HK-2 (cell line): ENCODE data around the gene RCC1.
"Not testable (repeated sequence)": the region's sequence is repeated elsewhere in the genome, so short reads cannot be mapped to it uniquely, and the experiment has no call there.

ENCODE experiments used
- DNase-seq: peaks from one replicate; pipeline ENCODE4 v3.0.0-alpha.2; 2018; ENCODE audit not compliant: unreplicated experiment

Gene RCC1

DNA sequence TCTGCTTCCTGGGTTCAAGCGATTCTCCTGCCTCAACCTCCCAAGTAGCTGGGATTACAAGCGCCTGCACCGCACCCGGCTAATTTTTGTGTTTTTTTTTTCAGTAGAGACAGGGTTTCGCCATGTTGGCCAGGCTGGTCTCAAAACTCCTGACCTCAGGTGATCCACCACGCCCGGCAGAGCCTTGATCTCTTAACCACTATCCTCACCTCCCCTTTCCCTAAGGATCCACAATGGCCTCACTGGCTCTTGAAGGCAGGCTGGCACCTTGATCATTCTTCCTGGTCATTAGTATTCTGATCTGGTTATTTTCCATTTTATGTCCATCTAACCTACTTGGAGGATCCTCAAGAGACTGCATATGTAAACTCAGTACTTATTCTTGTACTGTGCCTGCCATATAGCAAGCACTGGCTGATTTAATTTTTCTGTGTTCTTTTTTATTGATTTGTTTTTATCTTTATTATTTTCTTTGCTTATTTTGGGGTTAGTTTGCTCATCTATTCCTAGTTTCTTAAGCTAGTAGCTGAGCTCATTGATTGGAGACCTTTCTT lies 6.3 kb downstream of the RCC1 start:
- peak; percentile 30 for DNase-seq

DNA sequence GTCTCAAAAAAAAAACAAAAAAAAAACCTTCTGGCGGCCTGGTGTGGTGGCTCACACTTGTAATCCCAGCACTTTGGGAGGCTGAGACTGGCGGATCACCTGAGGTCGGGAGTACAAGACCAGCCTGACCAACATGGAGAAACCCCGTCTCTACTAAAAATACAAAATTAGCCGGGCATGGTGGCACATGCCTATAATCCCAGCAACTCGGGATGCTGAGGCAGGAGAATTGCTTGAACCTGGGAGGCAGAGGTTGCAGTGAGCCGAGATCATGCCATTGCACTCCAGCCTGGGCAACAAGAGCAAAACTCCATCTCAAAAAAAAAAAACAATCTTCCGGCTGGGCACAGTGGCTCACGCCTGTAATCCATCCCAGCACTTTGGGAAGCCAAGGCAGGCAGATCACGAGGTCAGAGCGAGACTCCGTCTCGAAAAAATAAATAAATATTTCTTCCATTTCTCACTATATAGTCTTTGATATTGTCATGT lies 8.6 kb downstream of the RCC1 start:
- DNase-seq = not testable (repeated sequence)

DNA sequence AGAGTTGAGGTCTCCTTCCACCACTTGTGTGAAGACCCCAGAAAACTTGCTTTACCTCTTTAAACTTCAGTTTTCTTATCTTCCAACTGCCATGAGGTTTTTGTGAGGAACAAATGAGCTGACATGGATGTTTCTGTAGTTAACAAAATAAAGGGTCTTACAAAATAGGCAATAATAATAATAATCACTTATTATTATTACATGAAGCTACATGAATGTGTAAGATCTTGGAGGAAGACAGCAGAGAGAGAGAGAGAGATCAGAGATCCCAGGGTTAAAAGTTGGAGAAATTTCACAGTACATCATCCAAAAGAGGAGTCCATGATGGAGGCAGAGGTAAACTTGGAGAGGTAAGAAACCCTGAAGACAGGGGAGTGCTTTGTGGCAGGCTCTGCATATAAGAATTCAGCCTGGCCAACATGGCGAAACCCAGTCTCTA lies 10.7 kb downstream of the RCC1 start:
- DNase-seq = no peak

DNA sequence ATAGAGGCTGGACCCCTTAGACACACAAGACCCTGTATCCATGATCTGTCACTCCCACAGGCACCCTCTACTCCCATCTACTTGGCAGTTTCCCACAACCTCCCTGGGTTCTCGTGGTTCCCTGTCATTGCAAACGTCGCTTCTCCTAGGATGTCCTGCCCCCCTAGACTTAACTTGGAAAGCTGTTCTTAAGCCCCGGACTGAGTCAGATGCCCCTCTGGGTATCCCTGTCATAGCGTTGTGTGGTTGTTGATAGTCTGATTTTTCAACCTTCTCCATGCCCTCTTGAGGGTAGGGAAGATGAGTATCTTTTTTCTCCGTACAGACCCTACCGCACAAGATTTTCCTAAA lies 11.8 kb downstream of the RCC1 start:
- DNase-seq = no peak

DNA sequence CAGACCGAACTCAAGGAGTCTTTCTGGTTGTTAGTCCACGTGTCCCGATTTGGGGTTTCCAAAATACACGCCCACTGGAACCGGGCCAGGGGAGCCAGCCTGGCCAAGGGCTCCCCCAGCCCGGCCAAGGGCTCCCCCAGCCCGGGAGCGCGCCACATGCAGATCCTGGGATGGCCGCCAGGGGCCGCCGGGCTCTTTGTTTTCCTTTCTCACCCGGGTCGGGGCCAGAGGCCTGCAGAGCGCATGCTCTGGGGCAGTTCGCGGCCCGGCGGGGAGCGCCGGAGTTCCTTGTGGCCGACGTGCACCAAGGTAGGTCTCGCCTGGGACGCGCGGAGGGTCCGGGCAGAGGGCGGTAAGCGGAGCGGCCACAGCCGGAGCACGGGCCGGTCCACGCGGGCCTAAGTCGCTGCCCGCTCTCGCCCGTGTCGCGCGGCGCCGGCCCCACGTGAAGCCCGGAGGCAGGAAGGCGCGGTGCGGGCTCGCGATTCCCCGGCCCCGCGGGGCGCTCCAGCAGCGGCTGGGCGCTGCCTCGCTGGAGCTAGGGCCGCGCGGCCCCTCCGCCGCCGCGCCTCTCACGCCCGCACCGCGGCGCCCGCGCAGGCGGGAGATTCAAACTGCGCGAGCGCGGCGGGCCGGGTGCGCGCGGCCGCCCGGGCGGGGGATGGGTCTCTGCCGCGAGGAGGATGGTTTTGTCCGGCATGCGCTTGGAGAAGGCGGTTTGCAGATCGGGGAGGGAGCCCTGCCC lies 12.3 kb downstream of the RCC1 start:
- peak; percentile 90 for DNase-seq

DNA sequence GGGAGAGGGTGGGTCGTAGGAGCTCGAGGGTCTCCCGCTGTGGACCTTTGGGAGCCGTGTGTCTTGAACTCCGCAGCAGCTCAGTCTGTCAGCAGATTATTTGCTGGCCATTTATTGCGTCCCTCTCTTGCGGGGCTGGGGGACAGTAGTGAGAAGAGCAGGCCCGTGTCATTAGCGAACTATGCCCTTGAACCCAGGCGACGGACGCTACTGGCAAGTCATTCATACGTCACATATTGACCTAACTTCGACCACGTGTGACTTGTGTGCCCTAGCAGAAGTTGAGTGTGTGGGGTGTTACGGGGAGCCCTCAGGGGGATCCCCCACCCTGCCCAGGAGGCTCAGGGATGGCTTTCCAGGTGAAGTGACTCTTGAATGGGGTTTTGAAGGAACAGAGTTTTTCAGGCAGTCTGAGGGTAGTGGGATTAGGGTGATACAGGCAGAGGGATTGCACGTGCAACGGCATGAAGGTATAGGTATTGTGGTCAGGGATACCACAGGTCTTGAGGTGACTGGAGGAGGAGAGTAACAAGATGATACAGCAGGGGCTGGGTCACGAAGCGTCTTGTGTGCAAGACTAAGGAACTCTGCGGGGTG lies 13.0 kb downstream of the RCC1 start:
- no peak for DNase-seq

DNA sequence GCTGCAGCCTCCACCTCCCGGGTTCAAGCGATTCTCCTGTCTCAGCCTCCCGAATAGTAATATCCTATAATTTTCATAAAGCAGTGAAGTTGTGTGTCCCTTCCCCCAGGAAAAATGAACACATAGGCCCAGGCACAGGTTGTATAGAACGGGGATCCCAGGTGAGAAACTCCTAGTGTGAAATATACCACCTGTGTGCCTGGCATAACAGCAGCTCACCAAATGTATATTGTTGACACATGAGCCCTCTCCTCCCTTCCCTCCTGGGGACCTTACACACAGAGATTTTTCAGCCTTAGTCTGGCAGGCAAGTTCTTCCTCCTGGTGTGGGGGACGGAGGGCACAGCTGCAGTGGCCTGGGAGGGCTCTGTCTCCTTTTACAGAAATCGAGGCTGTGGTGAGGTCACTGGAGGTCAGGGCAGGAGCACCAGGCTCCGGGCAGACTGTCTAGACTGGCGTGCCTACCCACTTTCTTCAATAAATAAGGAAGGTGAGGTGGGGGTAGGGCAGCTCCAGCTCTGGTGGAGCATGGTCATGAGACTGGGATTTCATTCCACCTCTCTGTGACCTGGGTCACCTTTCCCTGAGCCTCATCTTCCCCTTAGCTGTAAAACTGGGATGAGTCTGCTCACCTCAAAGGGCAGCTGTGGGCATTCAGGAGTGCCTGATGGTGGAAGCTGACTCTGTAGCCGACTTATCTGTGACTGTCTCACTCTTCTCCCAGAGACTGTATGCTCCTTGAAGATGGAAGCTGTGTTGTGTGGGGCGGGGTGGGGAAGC lies 14.3 kb downstream of the RCC1 start:
- no peak for DNase-seq

DNA sequence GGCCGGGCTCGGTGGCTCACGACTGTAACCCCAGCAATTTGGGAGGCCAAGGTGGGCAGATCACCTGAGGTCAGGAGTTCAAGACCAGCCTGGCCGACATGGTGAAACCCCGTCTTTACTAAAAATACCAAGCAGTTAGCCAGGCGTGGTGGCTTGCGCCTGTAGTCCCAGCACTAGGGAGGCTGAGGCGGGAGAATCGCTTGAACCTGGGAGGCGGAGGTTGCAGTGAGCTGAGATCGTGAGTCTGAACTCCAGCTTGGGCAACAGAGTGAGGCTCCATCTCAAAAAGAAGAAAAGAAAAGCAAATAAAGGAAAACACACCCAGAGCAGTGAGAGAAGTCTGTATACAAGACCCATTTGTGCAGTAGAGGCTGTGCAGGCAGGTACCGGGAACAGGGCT lies 15.0 kb downstream of the RCC1 start:
- DNase-seq = not testable (repeated sequence)

DNA sequence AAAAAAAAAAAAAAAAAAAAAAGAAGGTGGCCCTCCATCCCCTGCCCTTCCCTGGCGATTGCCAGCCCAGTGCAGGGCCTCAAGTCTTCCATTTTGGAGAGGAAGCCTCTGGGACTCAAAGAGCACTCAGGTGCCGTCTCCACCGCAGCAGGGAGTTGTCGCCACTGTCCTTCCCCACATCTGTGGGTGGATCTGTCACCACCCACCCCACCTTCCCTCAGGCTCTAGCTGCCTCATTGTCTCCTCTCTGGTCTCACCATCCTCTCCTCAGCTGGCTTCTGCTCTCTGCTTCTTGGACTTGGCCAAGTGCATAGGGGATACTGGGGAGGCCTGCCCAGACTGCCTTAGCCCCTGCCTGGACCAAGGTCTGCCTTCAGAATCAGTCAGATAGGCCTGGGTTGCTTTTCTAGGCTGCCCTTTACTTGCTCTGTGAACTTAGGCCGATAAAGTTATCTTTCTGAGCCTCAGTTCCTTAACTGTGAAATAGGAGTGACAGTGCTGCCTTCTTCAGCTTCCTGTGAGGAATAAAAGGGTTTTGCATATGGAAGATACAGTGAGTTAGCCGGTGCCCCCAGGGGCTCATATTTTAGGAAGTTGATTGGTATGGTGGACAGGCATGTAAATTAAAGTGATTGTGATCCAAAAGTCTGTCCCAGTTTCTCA lies 15.8 kb downstream of the RCC1 start:
- no peak for DNase-seq

DNA sequence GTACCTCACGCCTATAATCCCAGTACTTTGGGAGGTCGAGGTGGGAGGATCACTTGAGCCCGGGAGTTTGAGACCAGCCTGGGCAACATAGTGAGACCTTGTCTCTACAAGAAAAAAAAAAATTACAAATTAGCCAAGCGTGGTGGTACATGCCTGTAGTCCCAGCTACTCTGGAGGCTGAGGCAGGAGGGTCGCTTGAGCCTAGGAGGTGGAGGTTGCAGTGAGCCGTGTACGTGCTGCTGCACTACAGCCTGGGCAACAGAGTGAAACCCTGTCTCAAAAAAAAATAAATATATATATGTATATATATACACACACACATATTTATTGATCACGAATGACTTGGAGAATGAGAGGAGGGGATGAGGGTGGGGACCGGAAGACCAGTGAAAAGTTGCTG lies 16.7 kb downstream of the RCC1 start:
- DNase-seq = not testable (repeated sequence)

DNA sequence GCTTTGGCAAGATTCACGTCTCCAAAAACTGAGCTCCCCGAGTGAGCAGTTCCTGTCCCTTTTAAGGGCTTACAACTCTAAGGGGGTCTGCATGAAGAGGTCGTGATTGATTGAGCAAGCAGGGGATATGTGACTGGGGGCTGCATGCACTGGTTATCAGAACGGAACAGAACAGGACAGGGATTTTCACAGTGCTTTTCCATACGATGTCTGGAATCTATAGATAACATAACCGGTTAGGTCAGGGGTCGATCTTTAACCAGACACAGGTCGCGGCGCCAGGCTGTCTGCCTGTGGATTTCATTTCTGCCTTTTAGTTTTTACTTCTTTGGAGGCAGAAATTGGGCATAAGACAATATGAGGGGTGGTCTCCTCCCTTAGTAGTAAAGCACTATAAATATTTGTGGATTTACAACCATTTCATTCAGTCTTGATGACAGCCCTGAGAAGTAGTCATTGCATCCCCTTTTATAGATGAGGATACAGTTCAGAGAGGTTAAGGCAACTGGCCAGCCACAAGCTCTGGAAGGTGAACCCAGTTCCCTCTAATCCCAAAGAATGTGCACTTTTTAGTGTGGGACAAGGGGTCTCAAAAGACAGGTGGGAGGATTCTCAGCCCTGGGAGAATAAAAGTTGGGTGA lies 19.3 kb downstream of the RCC1 start:
- DNase-seq = not testable (repeated sequence)

DNA sequence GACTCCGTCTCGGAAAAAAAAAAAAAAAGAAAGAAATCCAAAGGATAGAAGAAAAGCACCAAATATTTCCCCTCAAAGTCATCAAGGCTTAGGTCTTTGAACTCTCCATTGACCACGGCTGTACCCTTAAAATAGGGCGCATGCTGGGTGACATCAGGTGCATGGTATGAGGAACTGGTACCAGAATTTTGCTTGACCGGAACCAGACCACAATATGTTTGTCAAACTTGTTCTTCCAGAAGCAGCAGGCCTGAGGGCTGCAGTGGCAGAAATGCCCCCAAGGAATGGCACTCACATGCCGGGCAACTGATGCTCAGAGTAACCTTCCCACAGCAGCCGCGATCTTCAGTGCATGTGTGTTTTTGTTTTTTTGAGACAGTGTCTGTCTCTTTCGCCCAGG lies 21.0 kb downstream of the RCC1 start:
- peak; percentile 36 for DNase-seq

DNA sequence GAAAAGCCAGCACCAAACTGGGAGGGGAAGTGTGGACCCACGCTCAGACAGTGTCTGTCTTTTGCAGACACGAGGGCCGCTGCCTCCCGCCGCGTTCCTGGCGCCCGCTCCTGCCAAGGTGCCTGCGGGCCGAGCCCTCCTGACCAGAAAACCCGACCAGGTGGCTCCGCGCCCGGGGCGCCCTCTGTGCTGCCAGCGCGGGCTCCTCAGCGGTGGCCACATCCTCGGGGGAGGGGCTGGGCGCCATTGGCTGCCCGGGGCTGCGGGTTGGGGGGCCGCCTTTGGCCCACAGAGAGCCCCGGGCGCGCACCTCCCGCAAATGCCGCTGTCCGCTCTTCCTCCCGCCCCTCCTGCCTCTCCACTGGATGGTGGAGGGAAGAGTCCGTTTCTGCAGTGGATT lies 24.6 kb downstream of the RCC1 start:
- no peak for DNase-seq

DNA sequence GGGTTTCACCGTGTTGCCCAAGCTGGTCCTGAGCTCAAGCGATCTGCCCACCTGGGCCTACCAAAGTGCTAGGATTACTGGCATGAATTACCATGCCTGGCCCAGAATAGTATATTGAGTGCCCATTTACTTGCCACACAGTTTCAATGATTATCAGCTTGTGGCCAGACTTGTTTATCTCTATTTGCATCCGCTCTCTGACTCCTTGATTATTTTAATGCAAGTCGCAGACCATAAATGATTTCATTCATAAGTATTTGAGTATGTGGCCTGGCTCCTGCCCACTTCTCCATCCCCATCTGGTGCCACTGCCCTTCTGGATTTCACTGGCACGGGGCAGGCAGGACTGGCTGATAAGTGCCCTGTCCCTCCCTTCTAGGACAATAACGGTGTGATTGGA lies 28.8 kb downstream of the RCC1 start:
- no peak for DNase-seq

DNA sequence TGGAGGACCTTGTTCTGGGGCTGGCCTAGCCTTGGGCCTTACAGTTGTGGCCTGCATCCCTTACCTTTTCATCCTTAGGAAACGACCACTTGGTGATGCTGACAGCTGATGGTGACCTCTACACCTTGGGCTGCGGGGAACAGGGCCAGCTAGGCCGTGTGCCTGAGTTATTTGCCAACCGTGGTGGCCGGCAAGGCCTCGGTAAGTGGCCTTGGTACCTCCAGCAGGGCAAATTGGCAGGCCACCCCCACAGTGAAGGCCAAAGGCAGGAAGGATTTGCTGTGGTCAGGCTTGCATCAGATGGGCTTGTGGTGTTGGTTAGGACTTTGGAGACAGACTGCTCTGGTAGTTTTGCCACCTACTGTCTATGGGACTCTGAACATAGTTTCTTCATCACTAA lies 29.3 kb downstream of the RCC1 start:
- no peak for DNase-seq

DNA sequence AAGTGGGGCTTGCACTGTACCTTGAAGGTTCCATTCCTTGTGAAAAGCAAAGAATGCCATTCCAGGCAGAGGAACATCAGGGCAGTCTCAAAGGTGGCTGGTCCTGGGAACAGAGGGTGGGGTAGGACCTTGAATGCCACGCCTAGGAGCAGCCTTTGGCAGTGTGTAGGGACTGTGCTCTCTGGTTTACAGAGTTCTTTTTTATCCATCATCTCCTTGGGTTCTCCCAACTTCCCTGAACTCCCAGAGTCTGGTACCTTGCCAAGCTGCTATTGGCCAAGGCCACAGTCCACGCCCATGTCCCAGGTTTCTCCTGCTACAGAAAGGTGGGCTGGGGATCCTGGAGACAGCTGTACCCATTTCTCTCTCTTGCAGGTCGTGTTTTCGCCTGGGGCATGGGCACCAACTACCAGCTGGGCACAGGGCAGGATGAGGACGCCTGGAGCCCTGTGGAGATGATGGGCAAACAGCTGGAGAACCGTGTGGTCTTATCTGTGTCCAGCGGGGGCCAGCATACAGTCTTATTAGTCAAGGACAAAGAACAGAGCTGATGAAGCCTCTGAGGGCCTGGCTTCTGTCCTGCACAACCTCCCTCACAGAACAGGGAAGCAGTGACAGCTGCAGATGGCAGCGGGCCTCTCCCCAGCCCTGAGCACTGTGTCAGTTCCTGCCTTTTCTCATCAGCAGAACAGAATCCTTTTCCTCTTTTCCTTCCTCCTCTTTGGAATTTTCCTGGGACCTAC lies 31.8 kb downstream of the RCC1 start:
- DNase-seq = no peak

DNA sequence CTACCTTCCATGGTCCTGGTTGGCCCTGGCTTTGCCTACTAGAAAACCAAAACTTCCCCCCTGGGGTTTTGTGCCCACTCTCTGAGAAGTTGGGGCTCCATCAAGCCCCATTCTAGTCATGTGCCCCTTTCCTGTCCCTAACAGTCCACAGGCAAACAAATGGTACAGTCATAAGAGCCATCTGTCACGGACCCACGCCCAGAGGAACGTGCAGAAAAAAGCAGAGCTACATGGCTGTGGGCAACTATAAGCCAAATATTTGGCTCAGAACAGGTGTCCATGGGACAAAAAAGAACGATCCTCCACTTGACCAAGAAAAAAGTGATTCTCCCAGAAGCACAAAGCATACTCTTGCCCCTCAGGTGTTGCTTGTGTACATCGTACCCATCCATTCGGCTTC lies 32.4 kb downstream of the RCC1 start:
- no peak for DNase-seq

DNA sequence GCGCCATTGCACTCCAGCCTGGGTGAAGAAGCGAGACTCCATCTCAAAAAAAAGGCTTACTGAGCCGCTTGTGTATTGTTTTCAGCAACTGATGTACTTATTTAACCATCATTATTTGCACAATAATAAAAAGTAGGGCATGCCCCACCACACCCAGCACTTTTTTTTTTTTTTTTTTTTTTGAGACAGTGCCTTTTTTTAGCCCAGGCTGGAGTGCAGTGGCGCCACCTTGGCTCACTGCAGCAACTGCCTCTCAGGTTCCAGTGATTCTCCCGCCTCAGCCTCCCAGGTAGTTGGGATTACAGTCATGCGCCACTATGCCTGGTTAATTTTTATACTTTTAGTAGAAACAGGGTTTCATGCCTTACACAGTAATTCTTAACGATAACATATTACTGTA lies 34.8 kb downstream of the RCC1 start:
- DNase-seq = peak; percentile 35

DNA sequence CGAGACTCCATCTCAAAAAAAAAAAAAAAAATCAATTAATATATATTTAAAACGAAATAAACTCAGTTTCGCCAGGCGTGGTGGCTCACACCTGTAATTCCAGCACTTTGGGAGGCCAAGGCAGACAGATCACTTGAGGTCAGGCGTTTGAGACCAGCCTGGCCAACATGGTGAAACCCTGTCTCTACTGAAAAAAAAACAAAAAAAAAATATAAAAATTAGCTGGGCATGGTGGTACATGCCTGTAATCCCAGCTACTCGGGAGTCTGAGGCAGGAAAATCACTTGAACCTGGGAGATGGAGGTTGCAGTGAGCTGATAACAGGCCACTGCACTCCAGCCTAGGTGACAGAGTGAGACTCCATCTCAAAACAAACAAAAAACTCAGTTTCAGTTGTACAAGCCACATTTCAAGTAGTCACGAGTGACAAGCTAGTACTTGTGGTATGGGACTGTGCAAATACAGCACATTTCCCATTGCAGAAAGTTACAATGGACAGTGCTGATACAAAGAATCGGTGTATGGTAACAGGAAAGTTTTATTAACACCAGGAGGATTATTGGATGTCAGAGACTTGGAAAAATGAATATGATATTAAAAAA lies 35.7 kb downstream of the RCC1 start:
- DNase-seq = not testable (repeated sequence)

DNA sequence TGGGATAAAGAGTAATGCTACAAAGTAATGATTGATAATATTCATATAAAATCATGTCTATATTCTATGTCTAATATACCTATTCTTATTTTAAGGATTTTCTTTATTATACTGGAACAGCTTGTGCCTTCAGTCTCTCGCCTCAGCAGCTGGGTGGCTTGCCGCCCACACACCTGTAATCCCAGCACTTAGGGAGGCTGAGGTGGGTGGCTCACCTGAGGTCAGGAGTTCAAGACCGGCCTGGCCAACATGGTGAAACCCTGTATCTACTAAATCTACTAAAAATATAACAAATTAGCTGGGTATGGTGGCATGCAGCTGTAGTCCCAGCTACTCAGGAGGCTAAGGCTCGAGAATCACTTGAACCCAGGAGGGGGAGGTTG lies 39.4 kb downstream of the RCC1 start:
- no peak for DNase-seq
